NCI-H2081 treated with DMSO at 0.1 percent for 48 hours (cell line): ENCODE results near the gene CNGB1.
"Not testable (repeated sequence)": the region's sequence is repeated elsewhere in the genome, so short reads cannot be mapped to it uniquely, and the experiment has no call there.

Source experiments
- DNase-seq: peaks from one replicate; lab custom pipeline; 2025; lab: John Stamatoyannopoulos, UW

CNGB1 gene

GRCh38 chr16:57970970-57971369 is at the start of gene CNGB1:
TSS of gene CNGB1 (minus strand) at chr16:57971128. CDS start at chr16:57967286, 3,842 bp downstream.
- no peak for DNase-seq

- DNase-seq, result no peak
Measured at GRCh38 chr16:58019866-58020538, 49.1 kb upstream of the CNGB1 start.

- no peak for DNase-seq
Measured at GRCh38 chr16:58018803-58019202, 47.9 kb upstream of the CNGB1 start.

GRCh38 chr16:58016840-58017446 is 46.0 kb upstream of the CNGB1 start:
- no peak for DNase-seq

GRCh38 chr16:58013201-58013956 is 42.5 kb upstream of the CNGB1 start:
- DNase-seq, result no peak

- no peak for DNase-seq
Measured at GRCh38 chr16:58012481-58012880, 41.6 kb upstream of the CNGB1 start.

- no peak for DNase-seq
Measured at GRCh38 chr16:58011652-58012051, 40.7 kb upstream of the CNGB1 start.

GRCh38 chr16:58010886-58011285 is 40.0 kb upstream of the CNGB1 start:
- DNase-seq, result no peak

- DNase-seq, result no peak
Measured at GRCh38 chr16:58009856-58010416, 39.0 kb upstream of the CNGB1 start.

- DNase-seq, result not testable (repeated sequence)
Measured at GRCh38 chr16:58004736-58005135, 33.8 kb upstream of the CNGB1 start.

- DNase-seq, result no peak
Measured at GRCh38 chr16:58002936-58003335, 32.0 kb upstream of the CNGB1 start.

- DNase-seq, result no peak
Measured at GRCh38 chr16:58002416-58002800, 31.5 kb upstream of the CNGB1 start.

- no peak for DNase-seq
Measured at GRCh38 chr16:58001781-58002415, 31.0 kb upstream of the CNGB1 start.

GRCh38 chr16:58000706-58001676 is 30.1 kb upstream of the CNGB1 start, which contains the start of gene USB1:
TSS of gene USB1 (plus strand) at chr16:58001407. CDS start at chr16:58001484, 77 bp downstream.
- no peak for DNase-seq

GRCh38 chr16:57999971-58000705 is 29.2 kb upstream of the CNGB1 start, which contains the start of gene ZNF319:
TSS of gene ZNF319 (minus strand) at chr16:58000672. CDS start at chr16:57998265, 2,407 bp downstream.
- DNase-seq, result no peak

- no peak for DNase-seq
Measured at GRCh38 chr16:57999366-57999970, 28.5 kb upstream of the CNGB1 start.

GRCh38 chr16:57998992-57999365 is 28.1 kb upstream of the CNGB1 start:
- no peak for DNase-seq

- no peak for DNase-seq
Measured at GRCh38 chr16:57998486-57998885, 27.6 kb upstream of the CNGB1 start.

GRCh38 chr16:57997528-57998265 is 26.8 kb upstream of the CNGB1 start:
- DNase-seq, result no peak
